IMR-90 (cell line): ENCODE data around the gene AKNA. TPM values are rescaled to one million over a fixed set of nuclear protein-coding genes. Genes with fewer than 3 reads are reported as not detected.

Experiments
- ATAC-seq: fragments of 200-7000 bp; cut with Tn5 transposase; 2 replicates; pipeline ENCODE4 v1.9.1; 2020; ENCODE audit warnings: low read depth, mild to moderate bottlenecking, moderate library complexity
- BruUV-seq: library from RNA; stranded (reverse); fragments of 400-500 nt; replicated peaks from 2 replicates; lab custom pipeline; 2021; lab: Mats Ljungman, UMichigan
- CTCF ChIA-PET: fragments of 300-600 bp; formaldehyde crosslinking; extraction: SDS; loops from one replicate; lab custom pipeline; 2021; ENCODE audit warnings: antibody characterized with exemption; lab: Yijun Ruan, JAX
- POLR2A ChIA-PET: fragments of 300-600 bp; sonication (Branson Sonifier 250); formaldehyde crosslinking; loops from one replicate; lab custom pipeline; 2022; ENCODE audit warnings: antibody characterized with exemption; ENCODE audit not compliant: unreplicated experiment; lab: Charles Lee
- DNase-seq: peaks from one replicate; pipeline ENCODE4 v3.0.0; 2013
- H2AFZ ChIP-seq: replicated peaks from 2 replicates; pipeline ENCODE3; 2013; ENCODE audit warnings: low read length, mild to moderate bottlenecking; ENCODE audit not compliant: poor library complexity
- H2AK5ac ChIP-seq: 2 replicates; pipeline ENCODE4 v1.6.1; 2013; ENCODE audit warnings: low read depth, low read length, inconsistent platforms
- H2AK9ac ChIP-seq: replicated peaks from 2 replicates; pipeline ENCODE3; 2013; ENCODE audit warnings: mild to moderate bottlenecking, low read depth, low read length, moderate library complexity; ENCODE audit not compliant: poor library complexity
- H2BK120ac ChIP-seq: 2 replicates; pipeline ENCODE4 v1.6.1; 2013; ENCODE audit warnings: low read depth, low read length, inconsistent platforms
- H2BK15ac ChIP-seq: 3 replicates; pipeline ENCODE4 v1.6.1; 2013; ENCODE audit warnings: low read depth, low read length, inconsistent platforms
- H2BK20ac ChIP-seq: 2 replicates; pipeline ENCODE4 v1.6.1; 2013; ENCODE audit warnings: low read depth, mild to moderate bottlenecking, inconsistent platforms, low read length, moderate library complexity
- H2BK5ac ChIP-seq: 2 replicates; pipeline ENCODE4 v1.6.1; 2013; ENCODE audit warnings: mild to moderate bottlenecking, low read depth, low read length, inconsistent platforms; ENCODE audit not compliant: poor library complexity, severe bottlenecking
- H3K14ac ChIP-seq: replicated peaks from 2 replicates; pipeline ENCODE4 v1.6.1; 2013; ENCODE audit warnings: low read depth, low read length, inconsistent platforms
- H3K18ac ChIP-seq: 2 replicates; pipeline ENCODE4 v1.6.1; 2013; ENCODE audit warnings: low read depth, low read length, control low read depth
- H3K23ac ChIP-seq: 2 replicates; pipeline ENCODE4 v1.6.1; 2013; ENCODE audit warnings: low read depth, low read length, inconsistent platforms
- H3K27ac ChIP-seq: 2 replicates; pipeline ENCODE4 v1.5.1; 2013; ENCODE audit warnings: mild to moderate bottlenecking, control low read depth, low read length; ENCODE audit not compliant: insufficient read depth
- H3K27me3 ChIP-seq: 2 replicates; pipeline ENCODE4 v1.6.1; 2013; ENCODE audit warnings: low read length; ENCODE audit not compliant: control insufficient read depth, insufficient read depth
- H3K36me3 ChIP-seq: 2 replicates; pipeline ENCODE4 v1.6.1; 2013; ENCODE audit warnings: low read length, mixed read lengths; ENCODE audit not compliant: control insufficient read depth, insufficient read depth
- H3K4ac ChIP-seq: 2 replicates; pipeline ENCODE4 v1.6.1; 2013; ENCODE audit warnings: low read depth, low read length, inconsistent platforms
- H3K4me1 ChIP-seq: 2 replicates; pipeline ENCODE4 v1.6.1; 2013; ENCODE audit warnings: low read length, mixed read lengths; ENCODE audit not compliant: control insufficient read depth, insufficient read depth
- H3K4me2 ChIP-seq: 2 replicates; pipeline ENCODE4 v1.6.1; 2013; ENCODE audit warnings: low read depth, mild to moderate bottlenecking, control low read depth, low read length, moderate library complexity
- H3K4me3 ChIP-seq: 2 replicates; pipeline ENCODE4 v1.5.1; 2013; ENCODE audit warnings: low read depth, mild to moderate bottlenecking, control low read depth, low read length, moderate library complexity; ENCODE audit not compliant: insufficient read depth
- H3K56ac ChIP-seq: 2 replicates; pipeline ENCODE4 v1.6.1; 2013; ENCODE audit warnings: low read length, inconsistent platforms; ENCODE audit not compliant: insufficient read depth; ENCODE audit errors: extremely low read depth
- H3K79me1 ChIP-seq, 2 experiments: 2 replicates each; pipeline ENCODE4 v1.6.1; 2013; ENCODE audit warnings: low read length in 2 of 2, inconsistent platforms in 1 of 2, low read depth in 1 of 2
- H3K9ac ChIP-seq: 2 replicates; pipeline ENCODE4 v1.6.1; 2013; ENCODE audit warnings: low read depth, low read length, control low read depth
- H3K9me1 ChIP-seq: 2 replicates; pipeline ENCODE4 v1.6.1; 2013; ENCODE audit warnings: low read length, inconsistent platforms; ENCODE audit not compliant: insufficient read depth
- H3K9me3 ChIP-seq: 2 replicates; pipeline ENCODE4 v1.6.1; 2013; ENCODE audit warnings: low read length; ENCODE audit not compliant: control insufficient read depth, insufficient read depth
- H4K20me1 ChIP-seq: 2 replicates; pipeline ENCODE4 v1.6.1; 2013; ENCODE audit warnings: low read length, inconsistent platforms; ENCODE audit not compliant: insufficient read depth
- H4K5ac ChIP-seq: 2 replicates; pipeline ENCODE4 v1.6.1; 2013; ENCODE audit warnings: mild to moderate bottlenecking, low read depth, low read length, control low read depth
- H4K8ac ChIP-seq, 2 experiments: 2 replicates each; pipeline ENCODE4 v1.6.1; 2013; ENCODE audit warnings: low read depth in 2 of 2, low read length in 2 of 2, control low read depth in 1 of 2, inconsistent platforms in 1 of 2
- H4K91ac ChIP-seq: 2 replicates; pipeline ENCODE4 v1.6.1; 2013; ENCODE audit warnings: low read depth, low read length, inconsistent platforms; ENCODE audit not compliant: insufficient read depth
- BHLHE40 ChIP-seq: fragments of 150-350 bp; IDR thresholded peaks from 2 replicates; pipeline ENCODE4 v1.6.1; 2016; ENCODE audit warnings: mild to moderate bottlenecking, low read depth, low read length
- CEBPB ChIP-seq: IDR thresholded peaks from 2 replicates; pipeline ENCODE4 v1.6.1; 2012; ENCODE audit warnings: low read depth, low read length, improper control_type of control experiment
- CHD1 ChIP-seq: IDR thresholded peaks from 2 replicates; pipeline ENCODE4 v1.6.1; 2012; ENCODE audit warnings: low read depth, low read length, improper control_type of control experiment
- FOS ChIP-seq: fragments of 150-350 bp; IDR thresholded peaks from 2 replicates; pipeline ENCODE4 v1.6.1; 2016; ENCODE audit warnings: low read depth, low read length
- MAZ ChIP-seq: IDR thresholded peaks from 2 replicates; pipeline ENCODE4 v1.6.1; 2012; ENCODE audit warnings: low read depth, mild to moderate bottlenecking, low read length, improper control_type of control experiment, moderate library complexity, borderline replicate concordance
- MXI1 ChIP-seq: IDR thresholded peaks from 2 replicates; pipeline ENCODE4 v1.6.1; 2012; ENCODE audit warnings: low read depth, mild to moderate bottlenecking, low read length, moderate library complexity, borderline replicate concordance
- POLR2A ChIP-seq: IDR thresholded peaks from 2 replicates; pipeline ENCODE4 v1.6.1; 2012; ENCODE audit warnings: mild to moderate bottlenecking, low read depth, low read length
- RAD21 ChIP-seq: IDR thresholded peaks from 2 replicates; pipeline ENCODE4 v1.6.1; 2012; ENCODE audit warnings: low read length, improper control_type of control experiment
- RCOR1 ChIP-seq: IDR thresholded peaks from 2 replicates; pipeline ENCODE4 v1.6.1; 2012; ENCODE audit warnings: mild to moderate bottlenecking, low read length, improper control_type of control experiment; ENCODE audit not compliant: insufficient replicate concordance
- RFX5 ChIP-seq: IDR thresholded peaks from 2 replicates; pipeline ENCODE4 v1.8.0; 2012; ENCODE audit warnings: low read depth, mild to moderate bottlenecking, low read length, moderate library complexity
- SMC3 ChIP-seq: fragments of 150-350 bp; IDR thresholded peaks from 2 replicates; pipeline ENCODE4 v1.6.1; 2016; ENCODE audit warnings: low read depth, mild to moderate bottlenecking, antibody characterized with exemption, low read length, moderate library complexity
- WGBS, 2 experiments: methylation state at CpG; one replicate each; pipeline versions ENCODE4 v1.1.5 to v1.1.7; 2013; ENCODE audit warnings: missing lambda C conversion rate in 2 of 2; ENCODE audit not compliant: insufficient read length in 1 of 2; ENCODE audit errors: extremely low coverage in 2 of 2; 5-methylcytosine and 5-hydroxymethylcytosine counted together
- dilution Hi-C: fragments of 300-500 bp; cut with HindIII; formaldehyde crosslinking; loops from one replicate; pipeline ENCODE4 v1.14.3; 2018; ENCODE audit warnings: low sequenced_read_pairs; ENCODE audit not compliant: unreplicated experiment
- in situ Hi-C: fragments of 300-500 bp; cut with MboI; formaldehyde crosslinking; loops from 3 replicates; pipeline ENCODE4 v1.14.3; 2019; ENCODE audit warnings: low sequenced_read_pairs, inconsistent platforms, mixed read lengths
- intact Hi-C: fragments of 100-400 bp; cut with micrococcal nuclease; formaldehyde crosslinking; loops from 2 replicates; pipeline ENCODE4 v1.10.0; 2022
- polyA plus RNA-seq, 3 experiments: library from polyadenylated mRNA; depleted of rRNA; stranded (reverse); fragments of >200 nt; gene quantifications; 2 replicates each; pipeline ENCODE4 v1.2.3, GENCODE V29; 2012; ENCODE audit warnings: low replicate concordance in 1 of 3
- total RNA-seq: library from RNA; depleted of rRNA; stranded (reverse); fragments of >200 nt; gene quantifications from 2 replicates; pipeline ENCODE4 v1.2.3, GENCODE V29; 2012
- TF ChIP-seq, protein P1 (sequence below): conservative IDR thresholded peaks from 2 replicates; pipeline ENCODE4 v1.5.1; 2012; ENCODE audit warnings: mild to moderate bottlenecking, low read depth, low read length, improper control_type of control experiment

AKNA gene
- total and polyA plus RNA-seq, 2 of the 4 experiments (the other 2 are of a cell fraction) = 2.7 to 7.3 TPM

DNA sequence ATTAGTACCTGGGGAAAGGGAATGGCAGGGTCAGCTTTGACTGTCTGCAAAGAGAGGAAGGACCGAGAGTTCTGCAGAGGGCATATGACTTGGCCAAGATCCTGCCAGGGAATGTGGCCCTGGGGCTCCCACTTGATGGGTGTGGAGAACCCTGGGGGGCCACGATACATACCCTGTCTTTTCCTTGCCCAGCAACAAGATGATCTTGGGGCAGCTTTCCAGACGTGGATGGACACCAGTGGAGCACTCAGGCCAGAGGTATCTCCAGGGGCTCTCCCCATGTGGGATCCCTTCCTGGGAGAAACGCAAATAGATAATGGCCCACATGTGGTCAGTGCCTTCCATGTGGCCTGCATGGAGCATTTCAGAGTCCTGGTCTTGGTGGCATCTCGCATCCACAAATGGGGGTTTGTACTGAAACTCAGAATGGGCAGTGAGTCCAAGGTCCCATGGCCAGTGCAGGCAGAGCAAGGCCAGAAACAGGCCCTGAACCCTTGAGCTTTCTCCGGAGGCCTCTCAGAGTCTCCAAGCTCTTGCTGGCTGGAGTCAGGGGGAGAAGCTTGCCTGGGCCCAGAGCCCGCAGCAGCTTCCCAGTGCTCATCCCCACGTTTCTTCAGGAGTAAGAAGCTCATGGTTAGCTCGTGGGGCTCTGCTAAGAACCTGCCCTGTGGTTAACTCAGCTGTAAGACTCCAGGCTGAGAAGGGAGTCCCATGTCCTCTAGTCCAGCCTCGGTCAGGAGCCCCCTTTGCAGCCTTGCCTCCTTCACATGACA is 83.2 kb downstream of the AKNA start:
- H4K20me1 ChIP-seq = no peaks in the 10 kb centered on the region
- H2BK5ac ChIP-seq = no peak overlapping the region
- H2BK15ac ChIP-seq = no peak overlapping the region
- no peak overlapping the region for H2BK20ac ChIP-seq
- peaks cover 25% of the 10 kb centered on the region for H3K36me3 ChIP-seq
- TF ChIP-seq MAZ = no peak
- TF ChIP-seq CEBPB = no peak
- TF ChIP-seq MXI1 = no peak
- TF ChIP-seq, protein P1, sequence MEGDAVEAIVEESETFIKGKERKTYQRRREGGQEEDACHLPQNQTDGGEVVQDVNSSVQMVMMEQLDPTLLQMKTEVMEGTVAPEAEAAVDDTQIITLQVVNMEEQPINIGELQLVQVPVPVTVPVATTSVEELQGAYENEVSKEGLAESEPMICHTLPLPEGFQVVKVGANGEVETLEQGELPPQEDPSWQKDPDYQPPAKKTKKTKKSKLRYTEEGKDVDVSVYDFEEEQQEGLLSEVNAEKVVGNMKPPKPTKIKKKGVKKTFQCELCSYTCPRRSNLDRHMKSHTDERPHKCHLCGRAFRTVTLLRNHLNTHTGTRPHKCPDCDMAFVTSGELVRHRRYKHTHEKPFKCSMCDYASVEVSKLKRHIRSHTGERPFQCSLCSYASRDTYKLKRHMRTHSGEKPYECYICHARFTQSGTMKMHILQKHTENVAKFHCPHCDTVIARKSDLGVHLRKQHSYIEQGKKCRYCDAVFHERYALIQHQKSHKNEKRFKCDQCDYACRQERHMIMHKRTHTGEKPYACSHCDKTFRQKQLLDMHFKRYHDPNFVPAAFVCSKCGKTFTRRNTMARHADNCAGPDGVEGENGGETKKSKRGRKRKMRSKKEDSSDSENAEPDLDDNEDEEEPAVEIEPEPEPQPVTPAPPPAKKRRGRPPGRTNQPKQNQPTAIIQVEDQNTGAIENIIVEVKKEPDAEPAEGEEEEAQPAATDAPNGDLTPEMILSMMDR = no peak
- no peak for TF ChIP-seq SMC3
- TF ChIP-seq RAD21 = no peak
- TF ChIP-seq POLR2A = no peak
- no peak for TF ChIP-seq RFX5
- no peak for TF ChIP-seq CHD1
- TF ChIP-seq RCOR1 = no peak
- TF ChIP-seq FOS = no peak
- TF ChIP-seq BHLHE40 = no peak
- H3K4me1 ChIP-seq = peaks cover 3% of the 10 kb centered on the region; the same call in 1 of the 2 replicates
- no peak overlapping the region for H2BK120ac ChIP-seq
- H3K56ac ChIP-seq = no peak overlapping the region
- H2AK5ac ChIP-seq = no peak overlapping the region
- no peak overlapping the region for H3K4me2 ChIP-seq
- ATAC-seq (no peak), DNase-seq (no peak)
- CTCF ChIA-PET = interaction anchor here (1.1 kb wide), 1 partner anchor 197 kb away, joined by 3 read pairs; no protein-coding TSS in a partner anchor
- WGBS, 2 experiments = 91% methylated on average over 4 of the region's 10 CpGs; no CpG with 5 or more reads in 1 of the 2 experiments
- H3K27ac ChIP-seq = no peak overlapping the region
- in situ Hi-C loops (no loop called here), dilution Hi-C loops (no loop called here), intact Hi-C loops (loop anchor here (1.0 kb wide), 2 partner anchors 196 to 222 kb away; no protein-coding TSS in a partner anchor)
- no peak overlapping the region for H3K4ac ChIP-seq
- H2AFZ ChIP-seq = no peak overlapping the region
- H3K9ac ChIP-seq = no peak overlapping the region
- H3K18ac ChIP-seq = no peak overlapping the region
- POLR2A ChIA-PET = no interaction called here
- no peaks in the 10 kb centered on the region for H3K79me1 ChIP-seq
- H3K23ac ChIP-seq = no peak overlapping the region
- no peak overlapping the region for H4K91ac ChIP-seq
- BruUV-seq = no TSS peak
- no peak overlapping the region for H3K14ac ChIP-seq
- H3K4me3 ChIP-seq = no peak overlapping the region
- H2AK9ac ChIP-seq = no peak overlapping the region
- no peak overlapping the region for H4K5ac ChIP-seq
- H4K8ac ChIP-seq = no peak overlapping the region
- no peaks in the 10 kb centered on the region for H3K9me3 ChIP-seq
- H3K27me3 ChIP-seq = no peaks in the 10 kb centered on the region
- H3K9me1 ChIP-seq = no peaks in the 10 kb centered on the region
